GM23248 (cell line): Measurements from ENCODE around the gene OLFML1.

ENCODE experiments used
- EZH2 ChIP-seq: fragments of 200-600 bp; sonication (generic); IDR thresholded peaks from 2 replicates; pipeline ENCODE4 v1.6.1; 2018; ENCODE audit warnings: antibody characterized with exemption, mild to moderate bottlenecking; ENCODE audit not compliant: insufficient read depth, poor library complexity, severe bottlenecking
- EZH2phosphoT487 ChIP-seq: fragments of 200-600 bp; sonication (generic); IDR thresholded peaks from 2 replicates; pipeline ENCODE4 v1.6.1; 2018; ENCODE audit warnings: antibody characterized with exemption, moderate library complexity, mild to moderate bottlenecking, low read depth; ENCODE audit not compliant: insufficient read depth

DNA sequence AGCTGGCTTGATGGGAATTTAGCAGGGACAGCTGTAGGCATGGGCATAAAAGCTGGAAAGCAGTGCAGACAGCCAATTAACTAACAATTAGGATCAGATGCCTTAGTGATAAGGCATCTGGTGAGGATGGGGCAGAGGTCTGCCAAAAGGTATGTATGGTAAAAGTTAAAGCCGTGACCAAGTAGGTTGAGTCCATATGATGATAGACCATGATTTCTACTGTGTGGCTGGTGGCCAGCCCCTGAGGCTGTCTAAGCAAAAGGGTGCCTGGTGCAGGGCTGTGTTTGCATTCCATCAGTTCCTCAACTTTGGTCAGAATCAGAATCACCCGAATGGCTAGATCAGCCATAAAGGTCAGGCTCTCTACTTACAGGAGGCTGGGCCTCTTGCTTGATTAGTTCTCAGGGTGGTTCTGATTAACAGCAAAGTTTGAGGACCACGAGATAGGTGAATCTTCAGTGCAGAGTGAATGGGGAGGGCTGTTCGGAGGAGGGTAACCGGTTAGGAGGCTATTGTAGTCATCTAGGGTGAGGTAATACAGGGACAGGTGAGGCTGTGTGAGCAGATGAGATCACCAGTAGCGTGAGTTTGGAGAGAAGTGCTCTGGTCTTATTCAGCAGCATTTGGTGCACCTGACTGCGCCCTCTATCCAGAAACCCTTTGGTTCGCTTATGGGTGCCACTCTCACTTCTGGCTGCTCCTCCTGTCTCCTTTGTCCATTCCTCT is 55.7 kb downstream of the OLFML1 start:
- TF ChIP-seq EZH2 = no peak
- no peak for TF ChIP-seq EZH2phosphoT487
